Measurements from ENCODE around the gene PTPRS. TPM values are rescaled to one million over a fixed set of nuclear protein-coding genes. Genes with fewer than 3 reads are reported as not detected.

The PTPRS gene
- total and polyA plus RNA-seq, 2 of the 13 experiments (the other 11 are each of a cell fraction or from before 2014, with no cell fraction given): 32.7 to 43.9 TPM

DNA sequence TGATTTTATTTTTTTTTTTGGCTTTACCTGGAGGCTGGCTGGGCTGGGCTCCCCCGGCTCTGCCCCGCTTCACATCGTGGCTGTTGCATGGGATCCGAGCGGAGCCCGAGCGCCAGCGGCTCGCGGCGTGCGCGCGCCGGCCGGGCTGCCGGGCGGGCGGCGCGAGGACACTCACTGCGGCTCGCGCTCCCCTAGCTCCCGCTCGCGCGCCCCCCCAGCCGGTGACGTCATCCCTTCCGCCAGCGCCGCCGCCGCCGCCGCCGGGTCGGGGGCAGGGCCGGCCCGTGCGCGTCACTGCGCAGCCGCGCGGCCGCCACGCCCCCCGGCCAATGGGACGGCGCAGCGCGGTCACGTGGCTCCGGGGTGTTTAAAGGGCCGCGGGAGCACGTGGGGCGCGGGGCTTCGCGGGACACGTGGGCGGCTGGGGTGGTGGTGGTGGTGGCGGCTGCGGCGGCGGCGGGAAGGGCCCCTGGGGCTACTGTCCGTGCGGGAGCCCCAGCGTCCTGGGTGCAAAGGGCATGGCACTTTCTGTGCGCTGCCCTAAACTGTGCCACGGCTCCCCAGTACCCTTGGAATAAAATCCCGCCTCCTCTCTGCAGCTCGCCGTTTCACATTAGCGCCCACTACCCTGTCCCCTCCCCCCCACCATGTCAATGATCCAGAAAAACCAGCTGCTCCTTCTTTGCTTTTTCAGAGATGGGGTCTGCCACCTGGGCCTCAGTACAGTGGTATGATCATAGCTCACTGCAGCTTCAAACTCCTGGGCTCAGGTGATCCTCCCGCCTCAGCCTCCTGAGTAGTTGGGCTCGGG lies at the start of gene PTPRS (continued):
- TF ChIP-seq, protein P1, sequence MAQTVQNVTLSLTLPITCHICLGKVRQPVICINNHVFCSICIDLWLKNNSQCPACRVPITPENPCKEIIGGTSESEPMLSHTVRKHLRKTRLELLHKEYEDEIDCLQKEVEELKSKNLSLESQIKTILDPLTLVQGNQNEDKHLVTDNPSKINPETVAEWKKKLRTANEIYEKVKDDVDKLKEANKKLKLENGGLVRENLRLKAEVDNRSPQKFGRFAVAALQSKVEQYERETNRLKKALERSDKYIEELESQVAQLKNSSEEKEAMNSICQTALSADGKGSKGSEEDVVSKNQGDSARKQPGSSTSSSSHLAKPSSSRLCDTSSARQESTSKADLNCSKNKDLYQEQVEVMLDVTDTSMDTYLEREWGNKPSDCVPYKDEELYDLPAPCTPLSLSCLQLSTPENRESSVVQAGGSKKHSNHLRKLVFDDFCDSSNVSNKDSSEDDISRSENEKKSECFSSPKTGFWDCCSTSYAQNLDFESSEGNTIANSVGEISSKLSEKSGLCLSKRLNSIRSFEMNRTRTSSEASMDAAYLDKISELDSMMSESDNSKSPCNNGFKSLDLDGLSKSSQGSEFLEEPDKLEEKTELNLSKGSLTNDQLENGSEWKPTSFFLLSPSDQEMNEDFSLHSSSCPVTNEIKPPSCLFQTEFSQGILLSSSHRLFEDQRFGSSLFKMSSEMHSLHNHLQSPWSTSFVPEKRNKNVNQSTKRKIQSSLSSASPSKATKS (CRISPR knock-in tag; IDR thresholded peaks at IDR 0.05): peak; percentile 86; the same call in 1 of the 2 replicates
- TF ChIP-seq MIER2 (CRISPR knock-in tag; IDR thresholded peaks at IDR 0.05) (0 out of 2 replicates have a peak, but pooled peaks have one; percentile 57), SRSF9 (IDR thresholded peaks at IDR 0.05; ENCODE audit: borderline replicate concordance, insufficient read depth, low read depth, low read length, poor library complexity, severe bottlenecking) (no peak), NR1H2 (CRISPR knock-in tag; IDR thresholded peaks at IDR 0.05; ENCODE audit: borderline replicate concordance, low read depth) (peak; percentile 98), IRX3 (CRISPR knock-in tag; IDR thresholded peaks at IDR 0.05; ENCODE audit: borderline replicate concordance, low read depth) (peak; percentile 100), AGO2 (optimal IDR thresholded peaks at IDR 0.05; ENCODE audit: low read depth, low read length) (no peak), SRSF1 (optimal IDR thresholded peaks at IDR 0.05; ENCODE audit: low read depth, low read length) (no peak), CENPX (CRISPR knock-in tag; IDR thresholded peaks at IDR 0.05) (no peak), GTF2F1 (IDR thresholded peaks at IDR 0.05; ENCODE audit: low read length) (no peak), ZNF251 (CRISPR knock-in tag; IDR thresholded peaks at IDR 0.05) (peak; percentile 99), TCF7L2 (IDR thresholded peaks at IDR 0.05; ENCODE audit: low read depth, low read length) (no peak), SCMH1 (CRISPR knock-in tag; IDR thresholded peaks at IDR 0.05; ENCODE audit: borderline replicate concordance) (no peak), GFI1 (CRISPR knock-in tag; IDR thresholded peaks at IDR 0.05; ENCODE audit: borderline replicate concordance) (peak; percentile 90), HCFC1 (IDR thresholded peaks at IDR 0.05; ENCODE audit: low read depth, low read length) (no peak), ZNF331 (CRISPR knock-in tag; IDR thresholded peaks at IDR 0.05) (peak; percentile 96), ZNF383 (CRISPR knock-in tag; IDR thresholded peaks at IDR 0.05; ENCODE audit: borderline replicate concordance) (no peak), MBD4 (IDR thresholded peaks at IDR 0.05; ENCODE audit: borderline replicate concordance, low read length) (no peak)
- TF ChIP-seq, protein P2, sequence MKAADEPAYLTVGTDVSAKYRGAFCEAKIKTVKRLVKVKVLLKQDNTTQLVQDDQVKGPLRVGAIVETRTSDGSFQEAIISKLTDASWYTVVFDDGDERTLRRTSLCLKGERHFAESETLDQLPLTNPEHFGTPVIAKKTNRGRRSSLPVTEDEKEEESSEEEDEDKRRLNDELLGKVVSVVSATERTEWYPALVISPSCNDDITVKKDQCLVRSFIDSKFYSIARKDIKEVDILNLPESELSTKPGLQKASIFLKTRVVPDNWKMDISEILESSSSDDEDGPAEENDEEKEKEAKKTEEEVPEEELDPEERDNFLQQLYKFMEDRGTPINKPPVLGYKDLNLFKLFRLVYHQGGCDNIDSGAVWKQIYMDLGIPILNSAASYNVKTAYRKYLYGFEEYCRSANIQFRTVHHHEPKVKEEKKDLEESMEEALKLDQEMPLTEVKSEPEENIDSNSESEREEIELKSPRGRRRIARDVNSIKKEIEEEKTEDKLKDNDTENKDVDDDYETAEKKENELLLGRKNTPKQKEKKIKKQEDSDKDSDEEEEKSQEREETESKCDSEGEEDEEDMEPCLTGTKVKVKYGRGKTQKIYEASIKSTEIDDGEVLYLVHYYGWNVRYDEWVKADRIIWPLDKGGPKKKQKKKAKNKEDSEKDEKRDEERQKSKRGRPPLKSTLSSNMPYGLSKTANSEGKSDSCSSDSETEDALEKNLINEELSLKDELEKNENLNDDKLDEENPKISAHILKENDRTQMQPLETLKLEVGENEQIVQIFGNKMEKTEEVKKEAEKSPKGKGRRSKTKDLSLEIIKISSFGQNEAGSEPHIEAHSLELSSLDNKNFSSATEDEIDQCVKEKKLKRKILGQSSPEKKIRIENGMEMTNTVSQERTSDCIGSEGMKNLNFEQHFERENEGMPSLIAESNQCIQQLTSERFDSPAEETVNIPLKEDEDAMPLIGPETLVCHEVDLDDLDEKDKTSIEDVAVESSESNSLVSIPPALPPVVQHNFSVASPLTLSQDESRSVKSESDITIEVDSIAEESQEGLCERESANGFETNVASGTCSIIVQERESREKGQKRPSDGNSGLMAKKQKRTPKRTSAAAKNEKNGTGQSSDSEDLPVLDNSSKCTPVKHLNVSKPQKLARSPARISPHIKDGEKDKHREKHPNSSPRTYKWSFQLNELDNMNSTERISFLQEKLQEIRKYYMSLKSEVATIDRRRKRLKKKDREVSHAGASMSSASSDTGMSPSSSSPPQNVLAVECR (CRISPR knock-in tag; IDR thresholded peaks at IDR 0.05; ENCODE audit: borderline replicate concordance): peak; percentile 91
- TF ChIP-seq, protein P3, sequence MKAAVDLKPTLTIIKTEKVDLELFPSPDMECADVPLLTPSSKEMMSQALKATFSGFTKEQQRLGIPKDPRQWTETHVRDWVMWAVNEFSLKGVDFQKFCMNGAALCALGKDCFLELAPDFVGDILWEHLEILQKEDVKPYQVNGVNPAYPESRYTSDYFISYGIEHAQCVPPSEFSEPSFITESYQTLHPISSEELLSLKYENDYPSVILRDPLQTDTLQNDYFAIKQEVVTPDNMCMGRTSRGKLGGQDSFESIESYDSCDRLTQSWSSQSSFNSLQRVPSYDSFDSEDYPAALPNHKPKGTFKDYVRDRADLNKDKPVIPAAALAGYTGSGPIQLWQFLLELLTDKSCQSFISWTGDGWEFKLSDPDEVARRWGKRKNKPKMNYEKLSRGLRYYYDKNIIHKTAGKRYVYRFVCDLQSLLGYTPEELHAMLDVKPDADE (CRISPR knock-in tag; IDR thresholded peaks at IDR 0.05): peak; percentile 99
- TF ChIP-seq, protein P4, sequence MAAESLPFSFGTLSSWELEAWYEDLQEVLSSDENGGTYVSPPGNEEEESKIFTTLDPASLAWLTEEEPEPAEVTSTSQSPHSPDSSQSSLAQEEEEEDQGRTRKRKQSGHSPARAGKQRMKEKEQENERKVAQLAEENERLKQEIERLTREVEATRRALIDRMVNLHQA (CRISPR knock-in tag; IDR thresholded peaks at IDR 0.05): no peak

Data from HepG2 (cell line).